WERI-Rb-1 (cell line): ENCODE measurements around the gene NCF2.

Source experiments
- DNase-seq: peaks from one replicate; pipeline ENCODE4 v3.0.0-alpha.2; 2020
- H3K27ac ChIP-seq: fragments of 250-450 bp; sonication (Bioruptor Pico); 2 replicates; pipeline ENCODE4 v1.5.1; 2020; ENCODE audit warnings: mild to moderate bottlenecking, moderate library complexity
- H3K27me3 ChIP-seq: fragments of 250-450 bp; sonication (Bioruptor Pico); 2 replicates; pipeline ENCODE4 v1.5.1; 2021; ENCODE audit warnings: mild to moderate bottlenecking, low read depth, moderate library complexity; ENCODE audit not compliant: insufficient read depth, severe bottlenecking
- H3K36me3 ChIP-seq: fragments of 250-450 bp; sonication (Bioruptor Pico); 2 replicates; pipeline ENCODE4 v1.5.1; 2020; ENCODE audit warnings: mild to moderate bottlenecking, moderate library complexity
- H3K4me3 ChIP-seq: 2 replicates; pipeline ENCODE4 v1.5.1; 2011; ENCODE audit warnings: low read depth, mild to moderate bottlenecking, control low read depth, low read length
- H3K9me3 ChIP-seq: fragments of 250-450 bp; sonication (Bioruptor Pico); 2 replicates; pipeline ENCODE4 v1.5.1; 2021; ENCODE audit warnings: mild to moderate bottlenecking, moderate library complexity; ENCODE audit not compliant: severe bottlenecking
- CTCF ChIP-seq: IDR thresholded peaks from 2 replicates; pipeline ENCODE4 v1.5.1; 2011; ENCODE audit warnings: low read depth, mild to moderate bottlenecking, control low read depth, inconsistent platforms, low read length

Gene NCF2

DNA sequence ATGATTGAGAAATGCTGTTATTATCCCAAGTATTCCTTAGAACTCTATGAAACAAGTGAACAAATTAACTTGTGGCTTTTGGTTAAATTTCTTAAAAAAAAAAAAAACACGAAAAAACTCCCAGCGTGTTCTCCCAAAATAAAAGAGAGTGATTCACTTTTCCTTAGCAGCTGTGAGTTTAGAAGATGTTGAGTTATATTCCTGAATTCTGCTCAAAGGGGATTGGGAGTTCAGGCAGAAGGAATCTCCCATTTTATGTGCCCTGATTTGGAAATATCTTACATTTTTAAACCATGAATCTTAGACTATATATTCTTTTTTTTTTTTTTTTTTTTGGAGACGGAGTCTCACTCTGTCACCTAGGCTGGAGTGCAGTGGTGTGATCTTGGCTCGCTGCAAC is 83.7 kb downstream of the NCF2 start:
- TF ChIP-seq CTCF: no peak
- no peaks in the 10 kb centered on the region for H3K27me3 ChIP-seq
- no peaks in the 10 kb centered on the region for H3K9me3 ChIP-seq
- H3K27ac ChIP-seq: no peak overlapping the region
- H3K36me3 ChIP-seq: no peaks in the 10 kb centered on the region
- no peak for DNase-seq
- no peak overlapping the region for H3K4me3 ChIP-seq
